GM18511 (cell line): ENCODE measurements around the gene SINHCAF.
A peak's percentile ranks its signal among the peaks of the same experiment; 100 is the strongest.
"Not testable (repeated sequence)": the region's sequence is repeated elsewhere in the genome, so short reads cannot be mapped to it uniquely, and the experiment has no call there.

ENCODE experiments used
- ATAC-seq: cut with Tn5 transposase; IDR thresholded peaks from one replicate; pipeline ENCODE4 v1.9.1; 2021; ENCODE audit warnings: mild to moderate bottlenecking, moderate library complexity; ENCODE audit not compliant: unreplicated experiment

SINHCAF gene

DNA sequence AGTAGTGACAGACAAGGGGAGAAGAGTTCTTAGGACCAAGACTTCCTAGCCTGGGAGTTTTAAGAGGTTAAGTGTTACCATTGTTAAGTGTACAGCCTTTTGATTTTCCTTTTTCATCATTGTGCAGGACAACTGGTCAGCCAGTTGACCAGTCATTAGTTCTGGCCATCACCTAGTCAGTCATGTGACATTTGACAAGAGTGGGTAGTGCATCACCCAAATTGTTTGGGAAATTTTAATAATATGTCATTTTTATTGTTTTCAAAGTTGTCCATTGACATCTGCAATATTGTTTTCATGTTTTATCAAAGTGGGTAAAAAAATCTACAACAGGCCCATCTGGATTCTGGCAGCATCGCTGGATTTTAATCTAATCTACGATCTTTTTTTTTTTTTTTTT lies 15.5 kb downstream of the SINHCAF start:
- no peak for ATAC-seq

GRCh38 chr12:31309279-31309678 lies 16.7 kb downstream of the SINHCAF start:
- no peak for ATAC-seq

GRCh38 chr12:31308116-31308515 lies 17.8 kb downstream of the SINHCAF start:
- no peak for ATAC-seq

DNA sequence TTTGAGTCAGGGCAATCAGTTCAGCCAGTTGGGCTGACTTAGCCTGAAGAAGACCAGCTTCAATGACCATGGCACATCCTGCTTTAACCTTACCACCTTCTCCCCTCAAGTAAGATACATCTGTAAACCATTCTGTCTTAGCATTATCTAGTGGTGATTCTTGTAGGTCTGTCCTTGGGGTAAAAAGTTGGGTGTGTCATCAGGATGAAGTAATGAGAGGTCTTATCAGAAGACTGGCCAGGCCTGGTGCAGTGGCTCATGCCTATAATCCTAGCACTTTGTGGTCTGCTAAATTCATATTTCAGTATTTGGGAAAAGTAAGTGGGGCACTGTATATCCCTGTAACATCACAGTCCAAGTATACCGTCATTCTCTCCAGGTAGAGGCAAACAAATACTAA lies 19.1 kb downstream of the SINHCAF start:
- ATAC-seq = no peak

DNA sequence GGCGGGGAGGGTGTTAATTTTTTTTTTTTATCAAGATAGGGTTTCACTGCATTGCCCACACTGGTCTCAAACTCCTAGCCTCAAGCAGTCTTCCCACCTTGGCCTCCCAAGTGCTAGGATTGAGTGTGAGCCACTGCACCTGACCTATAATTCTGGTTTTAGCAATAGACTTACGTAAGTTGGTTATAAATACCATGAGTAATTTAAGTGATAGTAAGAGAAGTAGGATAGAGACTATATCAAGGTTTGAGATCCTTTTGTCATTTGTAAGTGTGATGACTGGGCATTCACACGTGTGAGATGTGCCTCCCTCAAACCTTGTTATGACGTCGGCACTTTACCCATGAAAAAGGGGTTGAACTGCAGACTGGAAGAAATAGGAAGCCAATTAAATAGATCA lies 22.5 kb downstream of the SINHCAF start:
- ATAC-seq = no peak

- no peak for ATAC-seq
Observed at GRCh38 chr12:31301311-31301710, 24.6 kb downstream of the SINHCAF start.

DNA sequence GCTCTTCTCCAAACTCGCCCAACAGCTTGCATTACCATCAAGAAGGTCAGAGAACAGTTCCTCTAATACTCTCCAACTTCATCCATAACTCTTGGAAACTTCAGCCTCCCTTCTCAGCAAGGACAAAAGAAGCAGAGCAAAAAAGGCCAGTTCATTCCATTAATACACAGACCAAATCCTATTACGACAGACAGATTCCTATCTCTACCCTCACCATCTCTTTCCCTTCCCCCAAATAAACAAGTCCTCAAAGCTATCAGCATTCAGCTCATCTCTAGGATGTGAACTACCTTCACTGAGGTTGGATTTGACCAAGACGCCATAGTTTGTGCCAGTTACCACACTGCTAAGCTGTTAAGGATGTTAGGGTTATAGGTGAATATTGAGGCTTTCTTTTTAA lies 25.2 kb downstream of the SINHCAF start:
- no peak for ATAC-seq

DNA sequence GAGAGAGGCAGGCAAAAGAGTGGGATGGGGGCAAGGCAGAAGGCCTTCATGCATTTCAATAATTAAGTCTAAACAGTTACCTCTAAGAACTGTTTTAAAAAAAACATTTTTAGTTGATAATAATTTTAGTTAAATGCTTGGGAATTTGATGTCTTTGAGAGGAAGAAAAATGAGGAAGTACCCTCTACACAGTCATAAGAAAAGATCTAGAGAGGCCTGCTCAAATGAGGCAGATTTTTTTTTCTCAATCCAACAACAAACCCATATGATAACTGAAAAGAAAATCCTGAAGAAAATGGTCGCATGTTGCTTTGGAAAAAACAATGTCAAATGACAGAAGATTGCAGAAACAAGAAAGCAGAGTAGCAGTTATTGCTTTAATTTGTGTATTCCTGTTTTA lies 25.6 kb downstream of the SINHCAF start:
- no peak for ATAC-seq

GRCh38 chr12:31298922-31299321 lies 27.0 kb downstream of the SINHCAF start:
- peak; percentile 20 for ATAC-seq

DNA sequence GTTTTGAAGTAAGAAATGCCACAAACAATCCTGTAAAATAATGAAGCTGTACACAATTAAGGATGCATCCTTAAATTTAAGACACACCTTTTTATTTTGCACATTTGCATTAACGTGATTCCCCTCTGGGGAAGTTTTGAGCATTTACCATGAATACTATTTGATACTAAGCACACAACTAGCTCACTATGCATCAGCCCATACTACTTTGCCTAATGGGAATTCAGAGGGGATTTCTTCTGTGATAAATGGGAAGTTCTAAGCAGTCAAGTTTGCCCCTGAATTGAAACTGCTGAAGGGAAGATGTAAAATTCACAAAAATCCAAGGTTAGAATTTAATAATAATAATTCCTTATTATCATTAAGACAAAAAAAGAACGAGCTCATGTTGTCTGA lies 27.4 kb downstream of the SINHCAF start:
- peak; percentile 40 for ATAC-seq

- ATAC-seq = peak; percentile 64
Observed at GRCh38 chr12:31297572-31298514, 28.1 kb downstream of the SINHCAF start.

GRCh38 chr12:31289441-31289840 lies 36.5 kb downstream of the SINHCAF start:
- ATAC-seq = no peak

GRCh38 chr12:31288381-31288780 lies 37.6 kb downstream of the SINHCAF start:
- ATAC-seq = no peak

DNA sequence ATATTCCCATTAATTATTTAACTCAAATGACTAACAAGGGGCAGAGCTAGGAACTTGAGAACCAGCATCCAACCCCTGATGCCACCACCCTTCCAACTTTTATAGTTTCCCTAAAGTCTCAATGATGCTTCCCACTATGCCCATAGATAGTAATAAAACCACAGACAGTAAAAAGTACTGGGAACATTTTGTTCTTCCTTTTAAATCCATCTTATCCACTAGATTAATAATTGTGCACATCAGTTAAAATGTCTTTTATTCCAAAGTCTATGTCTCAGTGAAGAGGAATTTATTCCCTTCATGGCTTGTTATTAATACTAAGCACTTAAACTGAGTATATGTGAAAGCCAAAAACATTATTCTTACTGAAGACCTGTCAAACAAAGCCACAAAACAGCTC lies 45.8 kb downstream of the SINHCAF start:
- no peak for ATAC-seq

DNA sequence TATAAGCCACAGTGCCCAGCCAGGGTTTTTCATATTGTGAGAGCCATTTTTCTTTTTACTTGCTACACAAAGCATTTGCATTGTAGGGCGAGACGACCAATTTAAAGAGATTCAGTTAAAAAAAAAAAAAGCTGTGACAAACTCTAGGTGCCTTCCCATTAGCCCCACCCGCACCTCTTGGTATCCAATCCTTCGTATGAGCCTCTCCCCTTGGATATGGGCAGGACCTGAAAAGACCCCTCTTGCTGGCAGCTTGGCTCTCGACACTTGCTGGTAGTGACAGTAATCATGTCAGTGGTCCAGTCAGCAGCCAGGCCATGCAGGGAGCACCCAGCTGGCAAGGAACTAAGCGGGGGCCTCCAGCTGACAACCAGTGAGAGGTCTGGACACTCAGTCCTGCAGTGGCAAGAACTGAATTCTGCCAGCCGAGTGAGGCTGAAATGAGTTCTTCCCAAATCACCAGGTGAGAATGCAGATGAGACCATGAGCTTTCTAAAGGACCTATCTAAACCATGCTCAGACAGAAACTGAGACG lies 46.5 kb downstream of the SINHCAF start:
- no peak for ATAC-seq

DNA sequence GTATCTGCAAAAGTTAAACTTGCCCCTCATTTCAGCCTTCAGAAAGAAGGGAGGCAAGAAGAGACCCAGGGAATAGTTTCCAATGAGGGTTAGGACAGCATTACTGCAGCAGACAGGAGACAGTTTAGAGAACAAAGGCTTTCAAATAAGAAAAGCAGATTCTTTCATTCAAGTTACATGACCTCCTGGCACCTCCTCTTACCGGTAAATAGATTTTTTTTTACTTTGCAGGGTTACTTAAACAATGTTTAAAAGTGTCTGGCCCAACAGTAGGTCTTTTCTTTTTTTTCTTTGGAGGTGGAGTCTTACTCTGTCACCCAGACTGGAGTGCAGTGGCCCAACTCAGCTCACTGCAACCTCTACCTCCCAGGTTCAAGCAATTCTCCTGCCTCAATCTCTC lies 47.1 kb downstream of the SINHCAF start:
- no peak for ATAC-seq

DNA sequence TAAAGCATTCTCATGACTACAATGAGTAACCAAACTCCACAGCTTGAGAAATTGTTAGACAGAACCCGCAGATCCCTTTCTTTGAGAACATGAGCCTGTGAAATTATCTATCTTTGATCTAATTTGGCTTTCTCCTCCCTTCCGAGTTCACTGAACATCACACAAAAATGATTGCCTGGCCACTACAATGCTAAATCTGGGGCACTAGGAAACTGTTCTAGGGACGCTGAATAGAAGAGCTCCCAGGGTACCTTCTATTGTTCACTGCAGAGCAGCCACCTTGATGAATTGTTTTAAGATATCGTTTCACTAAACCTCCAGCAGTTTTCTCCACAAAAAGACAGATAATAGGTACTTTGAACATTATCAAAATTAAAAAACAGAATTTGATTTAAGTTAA lies 47.5 kb downstream of the SINHCAF start:
- ATAC-seq = no peak

GRCh38 chr12:31277081-31277480 lies 48.9 kb downstream of the SINHCAF start:
- no peak for ATAC-seq

GRCh38 chr12:31275491-31275890 lies 50.5 kb downstream of the SINHCAF start:
- ATAC-seq = no peak

GRCh38 chr12:31274520-31275300 lies 51.2 kb downstream of the SINHCAF start:
- ATAC-seq = no peak

DNA sequence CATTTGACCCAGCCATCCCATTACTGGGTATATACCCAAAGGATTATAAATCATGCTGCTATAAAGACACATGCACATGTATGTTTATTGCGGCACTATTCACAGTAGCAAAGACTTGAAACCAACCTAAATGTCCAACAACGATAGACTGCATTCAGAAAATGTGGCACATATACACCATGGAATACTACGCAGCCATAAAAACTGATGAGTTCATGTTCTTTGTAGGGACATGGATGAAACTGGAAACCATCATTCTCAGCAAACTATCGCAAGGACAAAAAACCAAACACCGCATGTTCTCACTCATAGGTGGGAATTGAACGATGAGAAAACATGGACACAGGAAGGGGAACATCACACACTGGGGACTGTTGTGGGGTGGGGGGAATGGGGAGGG lies 52.2 kb downstream of the SINHCAF start:
- ATAC-seq = not testable (repeated sequence)
